OCI-LY3 (cell line): ENCODE results near the gene RD3L.
"Not testable (repeated sequence)": the region's sequence is repeated elsewhere in the genome, so short reads cannot be mapped to it uniquely, and the experiment has no call there.

ENCODE experiments used
- H2AFZ ChIP-seq: fragments of 200-600, 300-600 bp; shearing (Covaris generic); 2 replicates; pipeline ENCODE4 v1.6.0; 2014; ENCODE audit warnings: antibody characterized with exemption, low read depth, low read length
- H3K27ac ChIP-seq: fragments of 200-600, 300-600 bp; sonication (generic); 2 replicates; pipeline ENCODE4 v1.5.1; 2014; ENCODE audit warnings: mild to moderate bottlenecking, low read length, moderate library complexity, mixed read lengths
- H3K27me3 ChIP-seq: fragments of 200-600, 300-600 bp; sonication (generic); 2 replicates; pipeline ENCODE4 v1.6.1; 2014; ENCODE audit warnings: low read depth, low read length, mixed read lengths
- H3K36me3 ChIP-seq: fragments of 200-600, 300-600 bp; sonication (generic); replicated peaks from 2 replicates; pipeline ENCODE3; 2014; ENCODE audit warnings: low read depth, low read length, mixed read lengths
- H3K4me1 ChIP-seq: fragments of 300-600, 200-600 bp; sonication (generic); 2 replicates; pipeline ENCODE4 v1.6.1; 2014; ENCODE audit warnings: low read length, mixed read lengths
- H3K4me2 ChIP-seq: fragments of 200-600, 300-600 bp; sonication (generic); 2 replicates; pipeline ENCODE4 v1.6.1; 2014; ENCODE audit warnings: low read length, mixed read lengths
- H3K4me3 ChIP-seq: fragments of 300-600, 200-600 bp; sonication (generic); 2 replicates; pipeline ENCODE4 v1.5.1; 2014; ENCODE audit warnings: antibody characterized with exemption, mild to moderate bottlenecking, low read length, moderate library complexity
- H3K79me2 ChIP-seq: fragments of 300-600, 200-600 bp; shearing (Covaris generic); 2 replicates; pipeline ENCODE4 v1.6.1; 2014; ENCODE audit warnings: mild to moderate bottlenecking, low read length, mixed read lengths
- H3K9ac ChIP-seq: fragments of 300-600, 200-600 bp; shearing (Covaris generic); 2 replicates; pipeline ENCODE4 v1.6.0; 2014; ENCODE audit warnings: mild to moderate bottlenecking, low read length, moderate library complexity
- H3K9me3 ChIP-seq: fragments of 200-600, 300-600 bp; shearing (Covaris generic); 2 replicates; pipeline ENCODE4 v1.6.1; 2014; ENCODE audit warnings: low read length, mixed read lengths; ENCODE audit not compliant: insufficient read depth
- H4K20me1 ChIP-seq: fragments of 200-600, 300-600 bp; sonication (generic); 2 replicates; pipeline ENCODE4 v1.6.1; 2016; ENCODE audit warnings: low read length, mixed read lengths; ENCODE audit not compliant: insufficient read depth
- EZH2phosphoT487 ChIP-seq: fragments of 200-600 bp; shearing (Covaris generic); IDR thresholded peaks from 2 replicates; pipeline ENCODE4 v1.6.1; 2018; ENCODE audit warnings: antibody characterized with exemption, mixed run types, low read depth
- TF ChIP-seq, protein P1 (sequence below): fragments of 200-600, 300-600 bp; sonication (generic); IDR thresholded peaks from 2 replicates; pipeline ENCODE4 v1.5.1; 2014; ENCODE audit warnings: antibody characterized with exemption, low read length, low read depth

RD3L gene

DNA sequence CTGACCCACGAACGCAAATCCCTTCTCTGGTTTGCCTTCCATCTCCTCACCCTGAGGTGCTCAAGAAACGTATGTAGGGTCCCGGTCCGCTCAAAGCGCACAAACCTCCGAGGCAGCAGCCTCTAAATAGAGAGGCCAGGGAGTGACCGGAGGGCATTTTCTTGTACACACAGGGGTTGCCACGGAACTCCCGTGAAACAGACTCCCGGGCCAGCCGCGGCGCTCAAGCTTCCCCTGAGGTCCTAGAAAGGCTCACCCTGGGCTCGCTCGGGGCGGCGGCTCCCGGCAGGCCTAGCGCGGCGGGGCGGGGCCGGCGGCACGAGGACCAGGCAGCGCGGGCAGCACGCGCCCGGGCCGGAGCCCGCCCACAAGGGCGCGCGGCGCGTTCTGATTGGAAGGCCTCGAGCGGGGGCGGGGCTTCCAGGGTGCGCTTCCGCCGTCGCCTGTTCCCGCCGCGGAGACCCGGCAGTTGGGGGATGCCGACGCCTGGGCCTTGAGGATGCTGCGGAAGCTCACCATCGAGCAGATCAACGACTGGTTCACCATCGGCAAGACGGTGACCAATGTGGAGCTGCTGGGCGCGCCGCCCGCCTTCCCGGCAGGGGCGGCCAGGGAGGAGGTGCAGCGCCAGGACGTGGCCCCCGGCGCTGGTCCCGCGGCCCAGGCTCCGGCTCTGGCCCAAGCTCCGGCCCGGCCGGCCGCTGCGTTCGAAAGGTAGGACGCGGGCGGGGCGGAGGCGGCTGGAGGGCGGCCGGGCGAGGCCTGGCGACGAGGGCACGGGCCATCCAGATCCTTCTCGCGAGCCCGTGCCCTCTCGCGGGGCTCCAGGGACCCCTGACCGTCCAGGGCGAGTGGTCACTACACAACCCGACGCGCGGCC, 14.1 kb downstream of the RD3L start, which contains the start of gene TDRD9:
TSS of gene TDRD9 (plus strand) at position 446 of the 880 bp plus-strand sequence. CDS start at position 500, 54 bp downstream.
- no peak within 1 kb of the TSS for H2AFZ ChIP-seq
- no peaks in the 10 kb centered on the region for H3K79me2 ChIP-seq
- no peaks in the 10 kb centered on the region for H3K4me1 ChIP-seq
- no peaks in the 10 kb centered on the region for H4K20me1 ChIP-seq
- peaks cover 4% of the 10 kb centered on the region; the same call in 1 of the 2 replicates for H3K27me3 ChIP-seq
- no peak within 1 kb of the TSS for H3K9ac ChIP-seq
- no peak within 1 kb of the TSS for H3K4me2 ChIP-seq
- TF ChIP-seq, protein P1, sequence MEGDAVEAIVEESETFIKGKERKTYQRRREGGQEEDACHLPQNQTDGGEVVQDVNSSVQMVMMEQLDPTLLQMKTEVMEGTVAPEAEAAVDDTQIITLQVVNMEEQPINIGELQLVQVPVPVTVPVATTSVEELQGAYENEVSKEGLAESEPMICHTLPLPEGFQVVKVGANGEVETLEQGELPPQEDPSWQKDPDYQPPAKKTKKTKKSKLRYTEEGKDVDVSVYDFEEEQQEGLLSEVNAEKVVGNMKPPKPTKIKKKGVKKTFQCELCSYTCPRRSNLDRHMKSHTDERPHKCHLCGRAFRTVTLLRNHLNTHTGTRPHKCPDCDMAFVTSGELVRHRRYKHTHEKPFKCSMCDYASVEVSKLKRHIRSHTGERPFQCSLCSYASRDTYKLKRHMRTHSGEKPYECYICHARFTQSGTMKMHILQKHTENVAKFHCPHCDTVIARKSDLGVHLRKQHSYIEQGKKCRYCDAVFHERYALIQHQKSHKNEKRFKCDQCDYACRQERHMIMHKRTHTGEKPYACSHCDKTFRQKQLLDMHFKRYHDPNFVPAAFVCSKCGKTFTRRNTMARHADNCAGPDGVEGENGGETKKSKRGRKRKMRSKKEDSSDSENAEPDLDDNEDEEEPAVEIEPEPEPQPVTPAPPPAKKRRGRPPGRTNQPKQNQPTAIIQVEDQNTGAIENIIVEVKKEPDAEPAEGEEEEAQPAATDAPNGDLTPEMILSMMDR, result no peak
- no peak for TF ChIP-seq EZH2phosphoT487
- no peaks in the 10 kb centered on the region for H3K9me3 ChIP-seq
- no peak within 1 kb of the TSS for H3K27ac ChIP-seq
- no peak within 1 kb of the TSS for H3K4me3 ChIP-seq
- no peaks in the 10 kb centered on the region for H3K36me3 ChIP-seq

DNA sequence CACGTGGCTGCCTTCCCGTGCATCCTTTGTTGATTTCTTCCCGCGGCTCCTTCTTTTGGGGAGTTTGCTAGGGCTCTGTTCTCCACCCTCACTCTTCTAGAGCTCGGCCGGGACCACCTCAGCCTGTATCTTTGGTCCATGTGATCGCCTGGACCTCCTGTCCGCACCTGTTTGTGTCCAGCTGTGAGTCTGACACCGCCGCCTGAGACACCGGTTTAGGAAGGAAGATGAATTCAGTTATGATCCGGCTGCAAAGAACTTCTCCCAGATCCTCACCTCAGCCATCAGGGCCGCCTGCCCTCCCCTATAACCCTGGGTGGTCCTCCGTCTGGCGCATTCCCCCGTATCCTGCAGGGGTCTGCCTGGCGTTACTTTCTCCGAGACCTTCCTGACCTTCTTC, 14.8 kb downstream of the RD3L start:
- Histone ChIP-seq H3K27ac (no peak overlapping the region), H3K79me2 (no peaks in the 10 kb centered on the region), H3K36me3 (no peaks in the 10 kb centered on the region), H2AFZ (no peak overlapping the region), H3K9me3 (no peaks in the 10 kb centered on the region), H3K4me1 (no peaks in the 10 kb centered on the region), H4K20me1 (no peaks in the 10 kb centered on the region), H3K9ac (no peak overlapping the region), H3K4me3 (no peak overlapping the region), H3K27me3 (no peaks in the 10 kb centered on the region), H3K4me2 (no peak overlapping the region)
- TF ChIP-seq EZH2phosphoT487, result no peak
- TF ChIP-seq, protein P1, result no peak

DNA sequence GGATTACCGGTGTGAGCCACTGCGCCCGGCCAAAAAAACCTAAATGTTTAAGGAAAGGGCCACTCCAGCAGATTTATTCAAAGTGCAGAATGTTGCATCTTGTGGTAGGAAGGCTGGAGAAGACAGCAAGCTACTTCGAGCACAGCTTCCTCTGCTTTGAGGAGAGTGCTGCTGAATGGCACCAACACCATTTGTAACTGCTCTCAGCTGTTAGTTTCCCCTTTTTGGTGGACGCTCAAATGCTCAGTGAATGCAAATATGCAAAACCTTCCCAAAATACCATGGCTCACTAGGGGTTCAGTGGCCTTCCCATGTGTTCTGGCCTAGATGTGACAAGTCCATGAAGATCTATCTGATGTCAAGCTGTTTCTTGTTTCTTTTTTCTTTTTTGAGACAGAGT, 17.0 kb downstream of the RD3L start:
- H3K4me3 ChIP-seq, result no peak overlapping the region
- no peak for TF ChIP-seq EZH2phosphoT487
- TF ChIP-seq, protein P1, result no peak
- no peaks in the 10 kb centered on the region for H3K9me3 ChIP-seq
- peaks cover 10% of the 10 kb centered on the region for H3K79me2 ChIP-seq
- no peaks in the 10 kb centered on the region for H3K36me3 ChIP-seq
- H3K9ac ChIP-seq, result no peak overlapping the region
- H3K27me3 ChIP-seq, result no peaks in the 10 kb centered on the region
- no peak overlapping the region for H2AFZ ChIP-seq
- no peak overlapping the region for H3K27ac ChIP-seq
- H3K4me2 ChIP-seq, result no peak overlapping the region
- H3K4me1 ChIP-seq, result no peaks in the 10 kb centered on the region
- H4K20me1 ChIP-seq, result peaks cover 4% of the 10 kb centered on the region; the same call in 1 of the 2 replicates

DNA sequence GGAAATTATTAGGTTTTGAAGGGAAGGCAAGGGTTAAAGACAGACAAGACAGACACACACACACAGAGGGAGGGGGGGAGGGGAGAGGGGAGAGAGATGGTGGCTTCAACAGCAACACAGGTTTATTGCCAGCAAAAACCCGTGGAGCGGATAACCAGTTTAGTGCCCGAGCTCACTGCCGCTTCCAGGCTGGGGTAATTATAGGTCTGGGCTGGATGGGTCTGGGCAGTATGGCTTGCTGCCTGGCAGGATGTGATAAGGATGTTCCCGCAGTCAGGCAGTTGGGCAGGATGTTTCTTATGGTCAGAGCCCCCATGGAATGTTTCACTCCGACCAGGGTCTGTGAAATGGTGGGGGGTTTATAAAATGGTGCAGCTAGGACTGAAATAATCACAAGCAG, 18.5 kb downstream of the RD3L start:
- H3K36me3 ChIP-seq, result no peaks in the 10 kb centered on the region
- no peaks in the 10 kb centered on the region for H3K27me3 ChIP-seq
- H3K27ac ChIP-seq, result no peak overlapping the region
- peaks cover 25% of the 10 kb centered on the region for H3K79me2 ChIP-seq
- no peak overlapping the region for H2AFZ ChIP-seq
- peaks cover 4% of the 10 kb centered on the region; the same call in 1 of the 2 replicates for H4K20me1 ChIP-seq
- no peak overlapping the region for H3K9ac ChIP-seq
- TF ChIP-seq, protein P1, result no peak
- TF ChIP-seq EZH2phosphoT487, result no peak
- no peak overlapping the region for H3K4me3 ChIP-seq
- no peaks in the 10 kb centered on the region for H3K9me3 ChIP-seq
- H3K4me1 ChIP-seq, result no peaks in the 10 kb centered on the region
- H3K4me2 ChIP-seq, result no peak overlapping the region

DNA sequence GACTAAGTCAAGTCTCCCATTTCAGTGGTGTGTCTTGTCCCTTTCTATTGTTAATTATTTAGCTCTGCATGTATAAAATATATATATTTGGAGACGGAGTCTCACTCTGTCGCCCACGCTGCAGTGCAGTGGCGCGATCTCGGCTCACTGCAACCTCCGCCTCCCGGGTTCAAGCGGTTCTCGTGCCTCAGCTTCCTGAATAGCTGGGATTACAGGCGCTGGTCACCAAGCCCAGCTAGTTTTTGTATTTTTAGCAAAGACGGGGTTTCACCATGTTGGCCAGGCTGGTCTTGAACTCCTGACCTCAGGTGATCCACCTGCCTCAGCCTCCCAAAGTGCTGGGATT, 20.5 kb downstream of the RD3L start:
- H4K20me1 ChIP-seq, H3K9me3 ChIP-seq, H3K4me1 ChIP-seq, H3K36me3 ChIP-seq, H3K27me3 ChIP-seq, H3K27ac ChIP-seq: not testable (repeated sequence)
- Histone ChIP-seq H2AFZ (peak overlapping the region; percentile 98), H3K79me2 (peaks cover 45% of the 10 kb centered on the region), H3K4me2 (peak overlapping the region; percentile 67), H3K9ac (peak overlapping the region; percentile 23; the same call in 1 of the 2 replicates), H3K4me3 (peak overlapping the region; percentile 98)
